ENCODE results near the gene PTPN18.
"Not testable (repeated sequence)": the region's sequence is repeated elsewhere in the genome, so short reads cannot be mapped to it uniquely, and the experiment has no call there.

PTPN18 gene

GRCh38 chr2:130389358-130389757, 33.5 kb downstream of the PTPN18 start:
- TF ChIP-seq, protein P1, sequence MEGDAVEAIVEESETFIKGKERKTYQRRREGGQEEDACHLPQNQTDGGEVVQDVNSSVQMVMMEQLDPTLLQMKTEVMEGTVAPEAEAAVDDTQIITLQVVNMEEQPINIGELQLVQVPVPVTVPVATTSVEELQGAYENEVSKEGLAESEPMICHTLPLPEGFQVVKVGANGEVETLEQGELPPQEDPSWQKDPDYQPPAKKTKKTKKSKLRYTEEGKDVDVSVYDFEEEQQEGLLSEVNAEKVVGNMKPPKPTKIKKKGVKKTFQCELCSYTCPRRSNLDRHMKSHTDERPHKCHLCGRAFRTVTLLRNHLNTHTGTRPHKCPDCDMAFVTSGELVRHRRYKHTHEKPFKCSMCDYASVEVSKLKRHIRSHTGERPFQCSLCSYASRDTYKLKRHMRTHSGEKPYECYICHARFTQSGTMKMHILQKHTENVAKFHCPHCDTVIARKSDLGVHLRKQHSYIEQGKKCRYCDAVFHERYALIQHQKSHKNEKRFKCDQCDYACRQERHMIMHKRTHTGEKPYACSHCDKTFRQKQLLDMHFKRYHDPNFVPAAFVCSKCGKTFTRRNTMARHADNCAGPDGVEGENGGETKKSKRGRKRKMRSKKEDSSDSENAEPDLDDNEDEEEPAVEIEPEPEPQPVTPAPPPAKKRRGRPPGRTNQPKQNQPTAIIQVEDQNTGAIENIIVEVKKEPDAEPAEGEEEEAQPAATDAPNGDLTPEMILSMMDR (IDR thresholded peaks at IDR 0.05), result no peak
- H3K27ac ChIP-seq, result peak overlapping the region in 1 of 2 donors; percentile 89
- H3K4me3 ChIP-seq, result no peak overlapping the region
- no peak for DNase-seq (ENCODE audit: low spot score)

GRCh38 chr2:130389783-130390182, 33.9 kb downstream of the PTPN18 start:
- H3K27ac ChIP-seq, result peak overlapping the region in 1 of 2 donors; percentile 89
- DNase-seq (ENCODE audit: low spot score), result no peak
- no peak overlapping the region for H3K4me3 ChIP-seq
- TF ChIP-seq, protein P1 (IDR thresholded peaks at IDR 0.05), result no peak

- Histone ChIP-seq H3K27ac (peak overlapping the region; percentile 74 to 89), H3K4me3 (peak overlapping the region; percentile 82)
- TF ChIP-seq, protein P1 (IDR thresholded peaks at IDR 0.05), result no peak
- DNase-seq (ENCODE audit: low spot score), result no peak
Observed at GRCh38 chr2:130390460-130391057, 34.7 kb downstream of the PTPN18 start.

GRCh38 chr2:130391058-130391871, 35.4 kb downstream of the PTPN18 start:
- Histone ChIP-seq H3K4me3 (peak overlapping the region; percentile 82), H3K27ac (peak overlapping the region; percentile 74 to 89)
- DNase-seq (ENCODE audit: low spot score), result no peak
- TF ChIP-seq, protein P1 (IDR thresholded peaks at IDR 0.05), result no peak

GRCh38 chr2:130391872-130392670, 36.2 kb downstream of the PTPN18 start:
- peak; percentile 76 for DNase-seq (ENCODE audit: low spot score)

GRCh38 chr2:130393318-130393910, 37.6 kb downstream of the PTPN18 start:
- no peak overlapping the region for H3K4me3 ChIP-seq
- TF ChIP-seq, protein P1 (IDR thresholded peaks at IDR 0.05), result no peak
- no peak overlapping the region for H3K27ac ChIP-seq
- no peak for DNase-seq (ENCODE audit: low spot score)

More at GRCh38 chr2:130391872-130392670, 36.2 kb downstream of the PTPN18 start:
- TF ChIP-seq, protein P1 (IDR thresholded peaks at IDR 0.05), result no peak
- Histone ChIP-seq H3K4me3 (peak overlapping the region; percentile 82), H3K27ac (peak overlapping the region; percentile 74 to 89)

- H3K4me3 ChIP-seq; H3K27ac ChIP-seq; DNase-seq (ENCODE audit: low spot score): not testable (repeated sequence)
Observed at GRCh38 chr2:130406280-130406679, 50.4 kb downstream of the PTPN18 start.

DNA sequence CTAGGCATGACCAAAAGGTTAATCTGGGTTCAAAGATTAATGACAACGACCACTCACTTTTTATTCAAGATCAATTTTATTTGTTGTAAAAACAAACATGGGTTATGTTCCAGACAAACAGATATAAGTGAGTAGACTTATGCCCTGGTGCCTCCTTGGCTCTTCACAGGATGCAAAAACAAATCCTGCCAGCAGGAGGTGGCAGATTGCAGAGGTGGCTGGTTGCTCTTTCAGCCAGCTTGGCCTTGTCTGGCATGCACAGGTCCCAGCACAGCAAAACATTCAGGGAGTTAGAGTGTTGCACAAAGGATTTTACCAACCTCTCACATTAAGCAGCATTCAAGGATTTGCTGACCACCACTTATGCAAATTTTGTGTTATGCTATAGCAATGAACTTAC, 60.8 kb downstream of the PTPN18 start:
- not testable (repeated sequence) for H3K27ac ChIP-seq; DNase-seq (ENCODE audit: low spot score); H3K4me3 ChIP-seq

- DNase-seq (ENCODE audit: low spot score); H3K27ac ChIP-seq; H3K4me3 ChIP-seq: not testable (repeated sequence)
Observed at GRCh38 chr2:130418845-130419244, 63.0 kb downstream of the PTPN18 start.
